K562 (cell line): ENCODE data around the gene HSD17B13. TPM values are rescaled to one million over a fixed set of nuclear protein-coding genes. Genes with fewer than 3 reads are reported as not detected.
A peak's percentile ranks its signal among the peaks of the same experiment; 100 is the strongest.
"Not testable (repeated sequence)": the region's sequence is repeated elsewhere in the genome, so short reads cannot be mapped to it uniquely, and the experiment has no call there.

Experiments used
- ATAC-seq: fragments of 200-7000 bp; cut with Tn5 transposase; 3 replicates; pipeline ENCODE4 v1.9.1; 2020; ENCODE audit warnings: moderate library complexity
- BruUV-seq: library from RNA; stranded (reverse); fragments of 400-500 nt; replicated peaks from 2 replicates; lab custom pipeline; 2021; lab: Mats Ljungman, UMichigan
- CTCF ChIA-PET: fragments of 300-600 bp; formaldehyde crosslinking; extraction: SDS; loops from one replicate; lab custom pipeline; 2021; ENCODE audit warnings: low intra/inter-chr PET ratio; lab: Yijun Ruan, JAX
- POLR2A ChIA-PET: fragments of 300-600, 350-650 bp; sonication (Branson Sonifier 250); formaldehyde crosslinking; extraction: SDS; loops from one replicate; lab custom pipeline; 2021; ENCODE audit warnings: antibody characterized with exemption, inconsistent platforms; lab: Yijun Ruan, JAX
- DNase-seq, 4 experiments: peaks; one replicate each; pipeline versions ENCODE4 v3.0.0 to v3.0.0-alpha.2; 2011 to 2018; ENCODE audit warnings: low spot score in 3 of 4, mixed read lengths in 3 of 4; ENCODE audit errors: extremely low read depth in 1 of 4
- FAIRE-seq: peaks from 2 replicates; lab custom pipeline; 2011; peaks lifted over from hg19 to GRCh38; lab: Jason Lieb, UNC
- H2AFZ ChIP-seq: 2 replicates; pipeline ENCODE4 v1.6.0; 2011; ENCODE audit warnings: low read depth, low read length, control low read depth, inconsistent platforms
- H3K27ac ChIP-seq: fragments of 200-600 bp; 3 replicates; pipeline ENCODE4 v1.8.0; 2011; ENCODE audit warnings: low read depth, mild to moderate bottlenecking, control low read depth, inconsistent platforms, low read length, moderate library complexity, mixed read lengths; ENCODE audit errors: extremely low read depth
- H3K27me3 ChIP-seq, 2 experiments: fragments of 300-600 bp in 1 of 2; 2 replicates in 1 of 2; 3 replicates in 1 of 2; pipeline versions ENCODE4 v1.6.0 to v1.8.0; 2011; ENCODE audit warnings: inconsistent platforms in 2 of 2, low read length in 2 of 2, mild to moderate bottlenecking in 1 of 2, mixed read lengths in 1 of 2, moderate library complexity in 1 of 2; ENCODE audit not compliant: control insufficient read depth in 2 of 2, insufficient read depth in 2 of 2
- H3K36me3 ChIP-seq: fragments of 300-600 bp; 3 replicates; pipeline ENCODE4 v1.8.0; 2011; ENCODE audit warnings: mild to moderate bottlenecking, low read length, inconsistent platforms; ENCODE audit not compliant: control insufficient read depth, insufficient read depth
- H3K4me1 ChIP-seq, 2 experiments: fragments of 200-600 bp in 1 of 2; replicated peaks in 1 of 2; 2 replicates in 1 of 2; 3 replicates in 1 of 2; pipeline versions ENCODE4 v1.5.1 to v1.8.0; 2011; ENCODE audit warnings: inconsistent platforms in 2 of 2, low read length in 2 of 2, mild to moderate bottlenecking in 1 of 2, mixed read lengths in 1 of 2, moderate library complexity in 1 of 2; ENCODE audit not compliant: control insufficient read depth in 2 of 2, insufficient read depth in 2 of 2
- H3K4me2 ChIP-seq: 2 replicates; pipeline ENCODE4 v1.6.1; 2011; ENCODE audit warnings: low read length, control low read depth, inconsistent platforms, mixed read lengths; ENCODE audit not compliant: insufficient read depth
- H3K4me3 ChIP-seq: fragments of 200-600 bp; sonication (generic), shearing (Covaris generic); 2 replicates; pipeline ENCODE4 v1.5.1; 2016; ENCODE audit warnings: control low read depth, inconsistent platforms
- H3K79me2 ChIP-seq: fragments of 200-600 bp; 3 replicates; pipeline ENCODE4 v1.8.0; 2011; ENCODE audit warnings: low read length, inconsistent platforms; ENCODE audit not compliant: control insufficient read depth, insufficient read depth
- H3K9ac ChIP-seq, 2 experiments: 2 replicates each; pipeline versions ENCODE4 v1.6.0 to v1.6.1; 2011; ENCODE audit warnings: low read depth in 2 of 2, low read length in 2 of 2, control low read depth in 1 of 2, inconsistent platforms in 1 of 2, mild to moderate bottlenecking in 1 of 2, mixed read lengths in 1 of 2; ENCODE audit not compliant: insufficient read depth in 1 of 2
- H3K9me1 ChIP-seq: one replicate; pipeline ENCODE4 v1.6.0; 2011; ENCODE audit warnings: inconsistent platforms, mild to moderate bottlenecking, low read length, moderate library complexity; ENCODE audit not compliant: control insufficient read depth, insufficient read depth
- H3K9me3 ChIP-seq: replicated peaks from 2 replicates; pipeline ENCODE4 v1.5.1; 2011; ENCODE audit warnings: low read depth, low read length, inconsistent platforms; ENCODE audit not compliant: control insufficient read depth, insufficient read depth
- H4K20me1 ChIP-seq: replicated peaks from 2 replicates; pipeline ENCODE4 v1.6.1; 2011; ENCODE audit warnings: low read length, inconsistent platforms, mixed read lengths; ENCODE audit not compliant: control insufficient read depth, insufficient read depth
- CBX5 ChIP-seq: IDR thresholded peaks from 2 replicates; pipeline ENCODE4 v1.6.1; 2014; ENCODE audit warnings: low read depth, borderline replicate concordance
- HIVEP1 ChIP-seq: fragments of 250-450 bp; sonication (Bioruptor Pico); IDR thresholded peaks from 2 replicates; pipeline ENCODE4 v1.4.0; 2020; ENCODE audit warnings: mild to moderate bottlenecking
- HNRNPK ChIP-seq: fragments of 200-400 bp; formaldehyde crosslinking; IDR thresholded peaks from one replicate; pipeline ENCODE4 v1.6.1; 2018; ENCODE audit warnings: mild to moderate bottlenecking, low read depth, low read length; ENCODE audit not compliant: poor library complexity, severe bottlenecking
- SMAD1 ChIP-seq: fragments of 150-350 bp; IDR thresholded peaks from 2 replicates; pipeline ENCODE4 v1.6.1; 2014; ENCODE audit warnings: low read length, low read depth; ENCODE audit not compliant: partially characterized antibody
- TRIM28 ChIP-seq: fragments of 450-650 bp; IDR thresholded peaks from 2 replicates; pipeline ENCODE4 v1.6.1; 2017
- ZNF253 ChIP-seq: fragments of 250-450 bp; sonication (Bioruptor Pico); conservative IDR thresholded peaks from 2 replicates; pipeline ENCODE4 v1.6.1; 2021; ENCODE audit warnings: mild to moderate bottlenecking
- ZNF445 ChIP-seq: fragments of 250-450 bp; sonication (Bioruptor Pico); IDR thresholded peaks from 2 replicates; pipeline ENCODE4 v1.4.0; 2020; ENCODE audit warnings: low read depth, mild to moderate bottlenecking, moderate library complexity
- ZZZ3 ChIP-seq: fragments of 450-650 bp; IDR thresholded peaks from 2 replicates; pipeline ENCODE4 v1.6.1; 2016; ENCODE audit warnings: antibody characterized with exemption, mild to moderate bottlenecking, moderate library complexity
- WGBS: fragments of 100-300 bp; shearing (Covaris generic); methylation state at CpG from one replicate; pipeline ENCODE4 v1.1.6; 2016; ENCODE audit warnings: low coverage, mixed read lengths; ENCODE audit not compliant: insufficient coverage; ENCODE audit errors: missing lambda C conversion rate; 5-methylcytosine and 5-hydroxymethylcytosine counted together
- in situ Hi-C: fragments of 300-500 bp; cut with MboI; formaldehyde crosslinking; loops from 4 replicates; pipeline ENCODE4 v1.15.0; 2018; ENCODE audit warnings: inconsistent platforms, mixed read lengths
- intact Hi-C: fragments of 100-400 bp; cut with micrococcal nuclease; formaldehyde crosslinking; loops from 2 replicates; pipeline ENCODE4 v1.14.2; 2022
- polyA plus RNA-seq, 8 experiments: library from polyadenylated mRNA; depleted of rRNA in 4 of 8; stranded (reverse) in 5 of 8; unstranded in 3 of 8; fragments of >200 nt; fragmentation: Nextera tagmentation in 2 of 8; fragmentation: Illumina TruSeq in 1 of 8; extraction: Ambion mirVana in 2 of 8; extraction: Trizol in 1 of 8; gene quantifications; 2 replicates each; pipeline versions ENCODE4 v1.2.1 to v1.2.3, GENCODE V29; 2011 to 2014; ENCODE audit warnings: inconsistent platforms in 1 of 8, missing spikeins in 1 of 8
- total RNA-seq, 7 experiments: library from RNA; depleted of rRNA in 6 of 7; stranded (reverse); fragments of >200 nt in 6 of 7; fragmentation: Illumina TruSeq in 2 of 7; extraction: Trizol in 2 of 7; gene quantifications; 2 replicates each; pipeline versions ENCODE4 v1.2.1 to v1.2.3, GENCODE V29; 2011 to 2021; ENCODE audit warnings: low replicate concordance in 1 of 7
- TF ChIP-seq, protein P1 (sequence below): fragments of 450-650 bp; IDR thresholded peaks from 2 replicates; pipeline ENCODE4 v1.6.1; 2018; ENCODE audit warnings: mild to moderate bottlenecking, low read depth; ENCODE audit not compliant: partially characterized antibody
- TF ChIP-seq, protein P2 (sequence below): sonication (generic); formaldehyde crosslinking; IDR thresholded peaks from 2 replicates; pipeline ENCODE4 v1.8.0; 2022; ENCODE audit warnings: mild to moderate bottlenecking, low read depth, missing genetic modification reagents
- TF ChIP-seq, protein P3 (sequence below): fragments of 250-450 bp; sonication (Bioruptor Pico); IDR thresholded peaks from 2 replicates; pipeline ENCODE4 v1.8.0; 2022; ENCODE audit warnings: inconsistent platforms, mild to moderate bottlenecking, moderate library complexity, borderline replicate concordance

The HSD17B13 gene
- total and polyA plus RNA-seq, 9 of the 15 experiments (the other 6 are each of a cell fraction or from before 2014, with no cell fraction given): 0.05 to 0.36 (median 0.29) TPM

DNA sequence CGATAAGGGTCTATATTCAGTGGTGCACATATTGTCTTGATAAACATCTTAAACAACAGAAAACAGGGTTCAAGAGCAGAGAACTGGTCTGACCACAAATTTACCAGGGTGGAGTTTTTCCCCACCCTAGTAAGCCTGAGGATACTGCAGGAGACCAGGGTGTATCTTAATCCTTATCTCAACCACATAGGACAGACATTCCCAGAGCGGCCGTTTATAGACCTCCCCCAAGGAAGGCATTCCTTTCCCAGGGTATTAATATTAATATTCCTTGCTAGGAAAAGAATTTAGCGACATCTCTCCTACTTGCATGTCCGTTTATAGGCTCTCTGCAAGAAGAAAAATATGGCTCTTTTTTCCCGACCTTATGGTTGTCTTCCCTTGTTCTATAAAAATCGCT lies 28.8 kb downstream of the HSD17B13 start:
- TF ChIP-seq, protein P1, sequence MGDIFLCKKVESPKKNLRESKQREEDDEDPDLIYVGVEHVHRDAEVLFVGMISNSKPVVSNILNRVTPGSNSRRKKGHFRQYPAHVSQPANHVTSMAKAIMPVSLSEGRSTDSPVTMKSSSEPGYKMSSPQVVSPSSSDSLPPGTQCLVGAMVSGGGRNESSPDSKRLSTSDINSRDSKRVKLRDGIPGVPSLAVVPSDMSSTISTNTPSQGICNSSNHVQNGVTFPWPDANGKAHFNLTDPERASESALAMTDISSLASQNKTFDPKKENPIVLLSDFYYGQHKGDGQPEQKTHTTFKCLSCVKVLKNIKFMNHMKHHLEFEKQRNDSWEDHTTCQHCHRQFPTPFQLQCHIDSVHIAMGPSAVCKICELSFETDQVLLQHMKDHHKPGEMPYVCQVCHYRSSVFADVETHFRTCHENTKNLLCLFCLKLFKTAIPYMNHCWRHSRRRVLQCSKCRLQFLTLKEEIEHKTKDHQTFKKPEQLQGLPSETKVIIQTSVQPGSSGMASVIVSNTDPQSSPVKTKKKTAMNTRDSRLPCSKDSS: peak; percentile 51
- peak; percentile 71; the same call in 1 of the 2 replicates for TF ChIP-seq TRIM28
- TF ChIP-seq ZNF445 (CRISPR knock-in tag): peak; percentile 97
- TF ChIP-seq CBX5: peak; percentile 72; the same call in 1 of the 2 replicates
- H3K4me1 ChIP-seq, CTCF ChIA-PET, intact Hi-C loops, H4K20me1 ChIP-seq, H3K79me2 ChIP-seq, H3K9me1 ChIP-seq, H3K4me3 ChIP-seq, H3K9me3 ChIP-seq, H2AFZ ChIP-seq, in situ Hi-C loops, FAIRE-seq, BruUV-seq, H3K4me2 ChIP-seq, DNase-seq, H3K27ac ChIP-seq, H3K27me3 ChIP-seq, H3K9ac ChIP-seq, POLR2A ChIA-PET, ATAC-seq, H3K36me3 ChIP-seq: not testable (repeated sequence)
- 4% methylated on average over 7 of the region's 7 CpGs for WGBS

DNA sequence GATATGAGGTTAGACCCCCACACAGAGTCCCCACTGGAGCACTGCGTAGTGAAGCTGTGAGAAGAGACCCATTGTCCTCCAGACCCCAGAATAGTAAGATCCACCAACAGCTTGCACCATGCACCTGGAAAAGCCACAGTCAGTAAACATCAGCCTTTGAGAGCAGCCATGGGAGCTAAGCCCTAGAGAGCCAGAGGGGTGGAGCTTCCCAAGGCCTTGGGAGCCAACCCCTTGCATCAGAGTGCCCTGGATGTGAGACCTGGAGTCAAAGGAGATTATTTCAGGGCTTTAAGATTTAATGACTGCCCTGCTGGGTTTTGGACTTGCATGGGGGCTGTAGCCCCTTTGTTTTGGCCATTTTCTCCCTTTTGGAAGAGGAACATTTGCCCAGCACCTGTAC lies 35.7 kb downstream of the HSD17B13 start:
- Histone ChIP-seq H2AFZ (no peak overlapping the region), H3K4me2 (no peak overlapping the region), H3K9me1 (no peaks in the 10 kb centered on the region), H3K36me3 (no peaks in the 10 kb centered on the region), H3K4me3 (no peak overlapping the region), H3K79me2 (no peaks in the 10 kb centered on the region), H3K4me1 (no peaks in the 10 kb centered on the region), H4K20me1 (no peaks in the 10 kb centered on the region), H3K27me3 (no peaks in the 10 kb centered on the region), H3K9ac (no peak overlapping the region), H3K9me3 (no peaks in the 10 kb centered on the region), H3K27ac (no peak overlapping the region)
- no peak for ATAC-seq
- 0% methylated on average over 1 of the region's 1 CpG for WGBS
- in situ Hi-C loops: no loop called here
- DNase-seq: no peak
- BruUV-seq: no TSS peak
- ChIA-PET POLR2A (no interaction called here), CTCF (no interaction called here)
- no peak for TF ChIP-seq ZNF253 (CRISPR knock-in tag)
- TF ChIP-seq SMAD1: no peak
- no peak for TF ChIP-seq HIVEP1
- TF ChIP-seq, protein P2, sequence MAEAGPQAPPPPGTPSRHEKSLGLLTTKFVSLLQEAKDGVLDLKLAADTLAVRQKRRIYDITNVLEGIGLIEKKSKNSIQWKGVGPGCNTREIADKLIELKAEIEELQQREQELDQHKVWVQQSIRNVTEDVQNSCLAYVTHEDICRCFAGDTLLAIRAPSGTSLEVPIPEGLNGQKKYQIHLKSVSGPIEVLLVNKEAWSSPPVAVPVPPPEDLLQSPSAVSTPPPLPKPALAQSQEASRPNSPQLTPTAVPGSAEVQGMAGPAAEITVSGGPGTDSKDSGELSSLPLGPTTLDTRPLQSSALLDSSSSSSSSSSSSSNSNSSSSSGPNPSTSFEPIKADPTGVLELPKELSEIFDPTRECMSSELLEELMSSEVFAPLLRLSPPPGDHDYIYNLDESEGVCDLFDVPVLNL (CRISPR knock-in tag): no peak
- TF ChIP-seq, protein P3, sequence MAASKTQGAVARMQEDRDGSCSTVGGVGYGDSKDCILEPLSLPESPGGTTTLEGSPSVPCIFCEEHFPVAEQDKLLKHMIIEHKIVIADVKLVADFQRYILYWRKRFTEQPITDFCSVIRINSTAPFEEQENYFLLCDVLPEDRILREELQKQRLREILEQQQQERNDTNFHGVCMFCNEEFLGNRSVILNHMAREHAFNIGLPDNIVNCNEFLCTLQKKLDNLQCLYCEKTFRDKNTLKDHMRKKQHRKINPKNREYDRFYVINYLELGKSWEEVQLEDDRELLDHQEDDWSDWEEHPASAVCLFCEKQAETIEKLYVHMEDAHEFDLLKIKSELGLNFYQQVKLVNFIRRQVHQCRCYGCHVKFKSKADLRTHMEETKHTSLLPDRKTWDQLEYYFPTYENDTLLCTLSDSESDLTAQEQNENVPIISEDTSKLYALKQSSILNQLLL (CRISPR knock-in tag): no peak
- TF ChIP-seq HNRNPK: no peak
- TF ChIP-seq ZZZ3: no peak
- FAIRE-seq: no peak
- intact Hi-C loops: no loop called here
